Cerebellar nuclear complex (tissue), 1 donor: Measurements from ENCODE around the gene CABP4.

ENCODE experiments used
- DNase-seq, 2 experiments: peaks; one replicate each; lab custom pipeline; 2025; lab: John Stamatoyannopoulos, UW

Gene CABP4

GRCh38 chr11:67455054-67455453 is at the start of gene CABP4:
CABP4 (plus strand) TSS chr11:67455354; CDS start chr11:67455424, 70 bp downstream.
- DNase-seq, result no peak

- DNase-seq, result no peak
Observed at GRCh38 chr11:67405688-67406339, 49.3 kb upstream of the CABP4 start.

GRCh38 chr11:67406420-67406968 is 48.7 kb upstream of the CABP4 start:
- no peak for DNase-seq

GRCh38 chr11:67406969-67407687 is 48.0 kb upstream of the CABP4 start:
- DNase-seq, result no peak

GRCh38 chr11:67407688-67408163 is 47.4 kb upstream of the CABP4 start:
- DNase-seq, result no peak

- DNase-seq, result no peak
Observed at GRCh38 chr11:67408437-67409200, 46.5 kb upstream of the CABP4 start.

- DNase-seq, result no peak
Observed at GRCh38 chr11:67409261-67409666, 45.9 kb upstream of the CABP4 start.

GRCh38 chr11:67409781-67410368 is 45.3 kb upstream of the CABP4 start:
- no peak for DNase-seq

GRCh38 chr11:67410369-67410831 is 44.8 kb upstream of the CABP4 start:
- no peak for DNase-seq

- no peak for DNase-seq
Observed at GRCh38 chr11:67410984-67411784, 44.0 kb upstream of the CABP4 start.

- no peak for DNase-seq
Observed at GRCh38 chr11:67411785-67412152, 43.4 kb upstream of the CABP4 start.

GRCh38 chr11:67412495-67413179 is 42.5 kb upstream of the CABP4 start:
- DNase-seq, result no peak

- no peak for DNase-seq
Observed at GRCh38 chr11:67413266-67413849, 41.8 kb upstream of the CABP4 start.

GRCh38 chr11:67415501-67416304 is 39.5 kb upstream of the CABP4 start, which contains the start of gene CARNS1:
CARNS1 (plus strand) TSS chr11:67415678; CDS start chr11:67416200, 522 bp downstream.
- no peak for DNase-seq

- no peak for DNase-seq
Observed at GRCh38 chr11:67416416-67417335, 38.5 kb upstream of the CABP4 start.

- no peak for DNase-seq
Observed at GRCh38 chr11:67417425-67417824, 37.7 kb upstream of the CABP4 start.

GRCh38 chr11:67418476-67419281 is 36.5 kb upstream of the CABP4 start:
- peak in 1 of 2 experiments; percentile 53 for DNase-seq
